Spleen (tissue), 11 donors: ENCODE data around the gene GRIP1. TPM values are rescaled to one million over a fixed set of nuclear protein-coding genes. Genes with fewer than 3 reads are reported as not detected.

ENCODE experiments used
- DNase-seq: peaks from one replicate; pipeline ENCODE4 v3.0.0-alpha.2; 2020
- H3K27ac ChIP-seq, 8 donors: fragments of 200-600 bp; sonication (generic) in 7 of 8; 1 replicate in 4 of 8; 2 replicates in 4 of 8; pipeline versions ENCODE4 v1.5.0 to v1.8.0; 2016 to 2021; ENCODE audit warnings: inconsistent platforms in 4 of 8, mild to moderate bottlenecking in 4 of 8, moderate library complexity in 1 of 8
- H3K27me3 ChIP-seq, 7 donors: fragments of 200-600 bp; sonication (generic) in 6 of 7; replicated peaks in 1 of 7; 1 replicate in 4 of 7; 2 replicates in 3 of 7; pipeline versions ENCODE4 v1.5.0 to v1.8.0; 2016 to 2021; ENCODE audit warnings: inconsistent platforms in 3 of 7, mild to moderate bottlenecking in 1 of 7
- H3K36me3 ChIP-seq, 6 donors: fragments of 200-600 bp; sonication (generic) in 5 of 6; 1 replicate in 4 of 6; 2 replicates in 2 of 6; pipeline versions ENCODE4 v1.5.0 to v1.8.0; 2016 to 2021; ENCODE audit warnings: inconsistent platforms in 2 of 6
- H3K4me1 ChIP-seq, 6 donors: fragments of 200-600 bp; sonication (generic) in 5 of 6; 1 replicate in 3 of 6; 2 replicates in 3 of 6; pipeline versions ENCODE4 v1.5.0 to v1.8.0; 2016 to 2021; ENCODE audit warnings: inconsistent platforms in 3 of 6
- H3K4me3 ChIP-seq, 8 donors: fragments of 200-600 bp; sonication (generic) in 7 of 8; 1 replicate in 4 of 8; 2 replicates in 4 of 8; pipeline versions ENCODE4 v1.5.0 to v1.8.0; 2016 to 2021; ENCODE audit warnings: inconsistent platforms in 4 of 8, mild to moderate bottlenecking in 4 of 8, moderate library complexity in 2 of 8
- H3K9me3 ChIP-seq, 8 donors: fragments of 200-600 bp; sonication (generic) in 7 of 8; 1 replicate in 4 of 8; 2 replicates in 4 of 8; pipeline versions ENCODE4 v1.5.0 to v1.8.0; 2016 to 2021; ENCODE audit warnings: inconsistent platforms in 4 of 8
- CTCF ChIP-seq, 11 experiments: fragments of 200-600 bp in 7 of 11; fragments of 450-650 bp in 4 of 11; sonication (generic) in 4 of 11; IDR thresholded peaks in 8 of 11; conservative IDR thresholded peaks in 3 of 11; 1 replicate in 7 of 11; 2 replicates in 4 of 11; pipeline versions ENCODE4 v1.4.0 to v1.8.0; 2016 to 2021; ENCODE audit warnings: antibody characterized with exemption in 11 of 11, inconsistent platforms in 4 of 11, mild to moderate bottlenecking in 1 of 11
- POLR2A ChIP-seq, 3 donors: fragments of 450-650 bp; IDR thresholded peaks; one replicate each; pipeline ENCODE4 v1.5.1; 2017; ENCODE audit warnings: antibody characterized with exemption in 3 of 3, mild to moderate bottlenecking in 1 of 3
- POLR2AphosphoS5 ChIP-seq, 3 donors: sonication (generic); formaldehyde crosslinking; IDR thresholded peaks; one replicate each; pipeline ENCODE4 v1.5.1; 2017; ENCODE audit warnings: antibody characterized with exemption in 3 of 3
- WGBS, 5 donors: extraction: QIAGEN DNeasy Blood & Tissue Kit in 3 of 5; methylation state at CpG; one replicate each; pipeline versions ENCODE4 v1.1.5 to v1.1.7; 2013 to 2018; 5-methylcytosine and 5-hydroxymethylcytosine counted together
- intact Hi-C: fragments of 100-400 bp; cut with DNase I; formaldehyde crosslinking; loops from one replicate; pipeline ENCODE4 v1.15.0; 2023; ENCODE audit warnings: low total_unique reads
- polyA plus RNA-seq, 3 donors: library from polyadenylated mRNA; stranded (reverse); fragments of 200-250 nt; gene quantifications; one replicate each; pipeline ENCODE4 v1.2.1, GENCODE V29; 2013
- total RNA-seq, 7 donors: library from RNA; depleted of rRNA in 3 of 7; stranded (reverse); fragments of >200 nt in 3 of 7; fragmentation: NEBNext Ultra II Directional in 4 of 7; extraction: Animal tissue kit (Norgen Biotek cat#: 25700) in 4 of 7; gene quantifications; one replicate each; pipeline versions ENCODE4 v1.1.0 to v1.2.1, GENCODE V29; 2016 to 2021
- donor health status: healthy with polysubstance abuse.
- donor health status: DM: no; HTN: no; CAD: no; lungs with moderate emphysema.
- donor health status: DM: no; HTN: no; CAD: no.
- donor health status: Bipolar disorder and iron deficiency.
- donor health status: healthy.
- donor health status: DM: no; HTN: no; CAD: no.
- donor health status: DM: yes; HTN: yes; CAD: no.

Gene GRIP1
- total and polyA plus RNA-seq, 10 donors, result 0.35 to 15.2 (median 4.8) TPM

GRCh38 chr12:66590275-66590985 lies 88.4 kb downstream of the GRIP1 start:
- DNase-seq, result no peak
- TF ChIP-seq POLR2A (IDR thresholded peaks at IDR 0.05) (no peak), POLR2AphosphoS5 (IDR thresholded peaks at IDR 0.05) (no peak), CTCF (IDR thresholded peaks at IDR 0.05 in 8 of 11, conservative IDR thresholded peaks at IDR 0.05 in 3 of 11) (no peak)
- H3K9me3 ChIP-seq, result no peaks in the 10 kb centered on the region
- peaks cover 0 to 9% (median 0%) of the 10 kb centered on the region in 6 donors for H3K4me1 ChIP-seq
- intact Hi-C loops, result no loop called here
- H3K27me3 ChIP-seq, result no peaks in the 10 kb centered on the region
- H3K4me3 ChIP-seq, result no peak overlapping the region
- no peaks in the 10 kb centered on the region for H3K36me3 ChIP-seq
- WGBS, 5 donors, result 76 to 84% (median 79%) methylated on average over 2 of the region's 2 CpGs
- no peak overlapping the region for H3K27ac ChIP-seq

GRCh38 chr12:66589095-66589494 lies 89.8 kb downstream of the GRIP1 start:
- 46 to 62% (median 53%) methylated on average over 3 of the region's 3 CpGs for WGBS, 5 donors

GRCh38 chr12:66587912-66588311 lies 91.0 kb downstream of the GRIP1 start:
- intact Hi-C loops, result no loop called here
- DNase-seq, result no peak
- H3K4me3 ChIP-seq, result no peak overlapping the region
- H3K36me3 ChIP-seq, result no peaks in the 10 kb centered on the region
- H3K9me3 ChIP-seq, result peaks cover 0 to 6% (median 0%) of the 10 kb centered on the region in 8 donors
- no peak for TF ChIP-seq POLR2A (IDR thresholded peaks at IDR 0.05)
- TF ChIP-seq POLR2AphosphoS5 (IDR thresholded peaks at IDR 0.05), result no peak
- no peak for TF ChIP-seq CTCF (IDR thresholded peaks at IDR 0.05 in 8 of 11, conservative IDR thresholded peaks at IDR 0.05 in 3 of 11)
- H3K27ac ChIP-seq, result no peak overlapping the region
- H3K27me3 ChIP-seq, result no peaks in the 10 kb centered on the region
- 72 to 76% (median 73%) methylated on average over 6 of the region's 6 CpGs for WGBS, 5 donors
- peaks cover 0 to 9% (median 0%) of the 10 kb centered on the region in 6 donors for H3K4me1 ChIP-seq

More at GRCh38 chr12:66589095-66589494, 89.8 kb downstream of the GRIP1 start:
- Histone ChIP-seq H3K27ac (no peak overlapping the region), H3K4me3 (no peak overlapping the region), H3K27me3 (no peaks in the 10 kb centered on the region), H3K4me1 (peaks cover 0 to 9% (median 0%) of the 10 kb centered on the region in 6 donors), H3K36me3 (no peaks in the 10 kb centered on the region), H3K9me3 (peaks cover 0 to 6% (median 0%) of the 10 kb centered on the region in 8 donors)
- intact Hi-C loops, result no loop called here
- TF ChIP-seq POLR2AphosphoS5 (IDR thresholded peaks at IDR 0.05) (no peak), POLR2A (IDR thresholded peaks at IDR 0.05) (no peak), CTCF (IDR thresholded peaks at IDR 0.05 in 8 of 11, conservative IDR thresholded peaks at IDR 0.05 in 3 of 11) (no peak)
- DNase-seq, result no peak

GRCh38 chr12:66584673-66585072 lies 94.2 kb downstream of the GRIP1 start:
- Histone ChIP-seq H3K27me3 (no peaks in the 10 kb centered on the region), H3K27ac (no peak overlapping the region), H3K36me3 (no peaks in the 10 kb centered on the region), H3K4me3 (no peak overlapping the region), H3K9me3 (peaks cover 0 to 6% (median 0%) of the 10 kb centered on the region in 8 donors), H3K4me1 (no peaks in the 10 kb centered on the region)
- DNase-seq, result no peak
- TF ChIP-seq POLR2A (IDR thresholded peaks at IDR 0.05) (no peak), CTCF (IDR thresholded peaks at IDR 0.05 in 8 of 11, conservative IDR thresholded peaks at IDR 0.05 in 3 of 11) (no peak), POLR2AphosphoS5 (IDR thresholded peaks at IDR 0.05) (no peak)
- WGBS, 5 donors, result 95 to 99% (median 96%) methylated on average over 4 of the region's 4 CpGs
- intact Hi-C loops, result no loop called here
